Measurements from ENCODE around the gene HORMAD1.
"Not testable (repeated sequence)": the region's sequence is repeated elsewhere in the genome, so short reads cannot be mapped to it uniquely, and the experiment has no call there.

Gene HORMAD1

GRCh38 chr1:150720703-150721102 is at the start of gene HORMAD1:
Gene HORMAD1, minus strand, starts transcription at chr1:150720895. Its CDS starts 1,390 bp downstream, at chr1:150719505.
- no peak within 1 kb of the TSS for H3K4me3 Mint-ChIP-seq
- no peaks in the 10 kb centered on the region for H3K27me3 Mint-ChIP-seq
- H3K36me3 Mint-ChIP-seq, result no peaks in the 10 kb centered on the region
- H3K4me1 Mint-ChIP-seq, result no peaks in the 10 kb centered on the region
- H3K27ac Mint-ChIP-seq, result no peak within 1 kb of the TSS
- H3K9me3 Mint-ChIP-seq, result no peaks in the 10 kb centered on the region

GRCh38 chr1:150767704-150768103 is 47.0 kb upstream of the HORMAD1 start:
- H3K9me3 Mint-ChIP-seq, H3K36me3 Mint-ChIP-seq, H3K27me3 Mint-ChIP-seq, H3K4me3 Mint-ChIP-seq: not testable (repeated sequence)
- H3K4me1 Mint-ChIP-seq, result peaks cover 61% of the 10 kb centered on the region
- H3K27ac Mint-ChIP-seq, result peak overlapping the region; percentile 17

- peak overlapping the region; percentile 98 for H3K27ac Mint-ChIP-seq
- peak overlapping the region; percentile 99 for H3K4me3 Mint-ChIP-seq
- H3K9me3 Mint-ChIP-seq, H3K27me3 Mint-ChIP-seq, H3K36me3 Mint-ChIP-seq: not testable (repeated sequence)
- peaks cover 69% of the 10 kb centered on the region for H3K4me1 Mint-ChIP-seq
Observed at GRCh38 chr1:150765977-150766301, 45.2 kb upstream of the HORMAD1 start.

- Mint-ChIP-seq H3K27me3 (no peaks in the 10 kb centered on the region), H3K4me3 (peak within 1 kb of the TSS; percentile 99), H3K36me3 (peaks cover 12% of the 10 kb centered on the region), H3K4me1 (peaks cover 68% of the 10 kb centered on the region), H3K9me3 (no peaks in the 10 kb centered on the region), H3K27ac (peak within 1 kb of the TSS; percentile 98)
Observed at GRCh38 chr1:150765296-150765976, 44.7 kb upstream of the HORMAD1 start, which contains the start of gene CTSS. Gene CTSS, minus strand, starts transcription at chr1:150765778. Its CDS starts 1,015 bp downstream, at chr1:150764763.

- Mint-ChIP-seq H3K4me1 (peaks cover 75% of the 10 kb centered on the region), H3K27ac (peak overlapping the region; percentile 98), H3K9me3 (no peaks in the 10 kb centered on the region), H3K27me3 (no peaks in the 10 kb centered on the region), H3K4me3 (peak overlapping the region; percentile 99), H3K36me3 (peaks cover 15% of the 10 kb centered on the region)
Observed at GRCh38 chr1:150764617-150765101, 44.0 kb upstream of the HORMAD1 start.

- Mint-ChIP-seq H3K36me3 (peaks cover 17% of the 10 kb centered on the region), H3K27ac (peak overlapping the region; percentile 18), H3K9me3 (no peaks in the 10 kb centered on the region), H3K27me3 (no peaks in the 10 kb centered on the region), H3K4me1 (peaks cover 80% of the 10 kb centered on the region), H3K4me3 (peak overlapping the region; percentile 40)
Observed at GRCh38 chr1:150763018-150763417, 42.3 kb upstream of the HORMAD1 start.

- H3K36me3 Mint-ChIP-seq, result peaks cover 19% of the 10 kb centered on the region
- no peak overlapping the region for H3K27ac Mint-ChIP-seq
- H3K9me3 Mint-ChIP-seq, result no peaks in the 10 kb centered on the region
- peaks cover 75% of the 10 kb centered on the region for H3K4me1 Mint-ChIP-seq
- H3K4me3 Mint-ChIP-seq, result peak overlapping the region; percentile 40
- H3K27me3 Mint-ChIP-seq, result no peaks in the 10 kb centered on the region
Observed at GRCh38 chr1:150762552-150762951, 41.9 kb upstream of the HORMAD1 start.

GRCh38 chr1:150761801-150762200 is 41.1 kb upstream of the HORMAD1 start:
- Mint-ChIP-seq H3K4me3 (no peak overlapping the region), H3K9me3 (no peaks in the 10 kb centered on the region), H3K27me3 (no peaks in the 10 kb centered on the region), H3K36me3 (peaks cover 19% of the 10 kb centered on the region), H3K27ac (no peak overlapping the region), H3K4me1 (peaks cover 68% of the 10 kb centered on the region)

- Mint-ChIP-seq H3K4me3 (no peak overlapping the region), H3K4me1 (peaks cover 53% of the 10 kb centered on the region), H3K36me3 (peaks cover 23% of the 10 kb centered on the region), H3K9me3 (no peaks in the 10 kb centered on the region), H3K27ac (peak overlapping the region; percentile 78), H3K27me3 (no peaks in the 10 kb centered on the region)
Observed at GRCh38 chr1:150760013-150760412, 39.3 kb upstream of the HORMAD1 start.

- H3K27me3 Mint-ChIP-seq, result no peaks in the 10 kb centered on the region
- no peaks in the 10 kb centered on the region for H3K4me1 Mint-ChIP-seq
- peaks cover 21% of the 10 kb centered on the region for H3K36me3 Mint-ChIP-seq
- H3K4me3 Mint-ChIP-seq, result no peak overlapping the region
- no peaks in the 10 kb centered on the region for H3K9me3 Mint-ChIP-seq
- no peak overlapping the region for H3K27ac Mint-ChIP-seq
Observed at GRCh38 chr1:150753416-150753815, 32.7 kb upstream of the HORMAD1 start.

GRCh38 chr1:150751443-150751842 is 30.7 kb upstream of the HORMAD1 start:
- no peaks in the 10 kb centered on the region for H3K4me1 Mint-ChIP-seq
- H3K27me3 Mint-ChIP-seq, result no peaks in the 10 kb centered on the region
- H3K4me3 Mint-ChIP-seq, result no peak overlapping the region
- no peaks in the 10 kb centered on the region for H3K9me3 Mint-ChIP-seq
- H3K27ac Mint-ChIP-seq, result peak overlapping the region; percentile 59
- peaks cover 19% of the 10 kb centered on the region for H3K36me3 Mint-ChIP-seq

GRCh38 chr1:150749720-150750311 is 29.1 kb upstream of the HORMAD1 start:
- H3K4me3 Mint-ChIP-seq, result no peak overlapping the region
- H3K27ac Mint-ChIP-seq, result no peak overlapping the region
- no peaks in the 10 kb centered on the region for H3K4me1 Mint-ChIP-seq
- peaks cover 14% of the 10 kb centered on the region for H3K36me3 Mint-ChIP-seq
- no peaks in the 10 kb centered on the region for H3K9me3 Mint-ChIP-seq
- no peaks in the 10 kb centered on the region for H3K27me3 Mint-ChIP-seq

- Mint-ChIP-seq H3K9me3 (no peaks in the 10 kb centered on the region), H3K27me3 (no peaks in the 10 kb centered on the region), H3K27ac (peak overlapping the region; percentile 36), H3K4me3 (no peak overlapping the region), H3K4me1 (no peaks in the 10 kb centered on the region), H3K36me3 (peaks cover 14% of the 10 kb centered on the region)
Observed at GRCh38 chr1:150748878-150749719, 28.4 kb upstream of the HORMAD1 start.

GRCh38 chr1:150730130-150730721 is 9.5 kb upstream of the HORMAD1 start:
- H3K9me3 Mint-ChIP-seq, result no peaks in the 10 kb centered on the region
- H3K27ac Mint-ChIP-seq, result no peak overlapping the region
- no peak overlapping the region for H3K4me3 Mint-ChIP-seq
- no peaks in the 10 kb centered on the region for H3K4me1 Mint-ChIP-seq
- peaks cover 6% of the 10 kb centered on the region for H3K36me3 Mint-ChIP-seq
- H3K27me3 Mint-ChIP-seq, result no peaks in the 10 kb centered on the region

GRCh38 chr1:150724336-150724735 is 3.6 kb upstream of the HORMAD1 start:
- Mint-ChIP-seq H3K36me3 (no peaks in the 10 kb centered on the region), H3K9me3 (no peaks in the 10 kb centered on the region), H3K27ac (no peak overlapping the region), H3K27me3 (no peaks in the 10 kb centered on the region), H3K4me3 (no peak overlapping the region), H3K4me1 (no peaks in the 10 kb centered on the region)
